ENCODE data around the gene STRBP.

- TF ChIP-seq JUN (CRISPR knock-in tag; IDR thresholded peaks at IDR 0.05) (no peak), CTCF (IDR thresholded peaks at IDR 0.05) (no peak), IRF1 (CRISPR knock-in tag; IDR thresholded peaks at IDR 0.05) (no peak), CREB1 (CRISPR knock-in tag; IDR thresholded peaks at IDR 0.05) (no peak), TCF7 (CRISPR knock-in tag; IDR thresholded peaks at IDR 0.05; ENCODE audit: low read depth) (no peak), CREM (CRISPR knock-in tag; IDR thresholded peaks at IDR 0.05) (no peak), CDX4 (CRISPR knock-in tag; IDR thresholded peaks at IDR 0.05; ENCODE audit: borderline replicate concordance) (no peak), IRF2 (CRISPR knock-in tag; IDR thresholded peaks at IDR 0.05; ENCODE audit: borderline replicate concordance, low read depth) (no peak), ZNF281 (CRISPR knock-in tag; IDR thresholded peaks at IDR 0.05) (no peak), ATF6 (CRISPR knock-in tag; IDR thresholded peaks at IDR 0.05) (no peak), E2F5 (CRISPR knock-in tag; IDR thresholded peaks at IDR 0.05) (no peak), PRRX2 (CRISPR knock-in tag; IDR thresholded peaks at IDR 0.05) (no peak)
Measured at GRCh38 chr9:123286324-123286723, 17.9 kb upstream of the STRBP start.
